Chondrocyte (in vitro differentiated cells): ENCODE data around the gene DSE. TPM values are rescaled to one million over a fixed set of nuclear protein-coding genes. Genes with fewer than 3 reads are reported as not detected.
A peak's percentile ranks its signal among the peaks of the same experiment; 100 is the strongest.

Experiments
- DNase-seq: peaks from one replicate; pipeline ENCODE4 v3.0.0; 2021; ENCODE audit warnings: mixed read lengths, low spot score
- H3K27ac Mint-ChIP-seq: one replicate; pipeline ENCODE4 v1.8.0; 2021; ENCODE audit warnings: mild to moderate bottlenecking, moderate library complexity, mixed read lengths; ENCODE audit not compliant: unreplicated experiment
- H3K27me3 Mint-ChIP-seq: 2 replicates; pipeline ENCODE4 v1.8.0; 2021; ENCODE audit warnings: low read depth, mixed read lengths
- H3K36me3 Mint-ChIP-seq: 2 replicates; pipeline ENCODE4 v1.8.0; 2021; ENCODE audit warnings: low read depth, mixed read lengths
- H3K4me1 Mint-ChIP-seq: 2 replicates; pipeline ENCODE4 v1.8.0; 2021; ENCODE audit warnings: low read depth, mild to moderate bottlenecking, mixed read lengths
- H3K4me3 Mint-ChIP-seq: one replicate; pipeline ENCODE4 v1.8.0; 2021; ENCODE audit warnings: mild to moderate bottlenecking, moderate library complexity, mixed read lengths; ENCODE audit not compliant: unreplicated experiment
- H3K9me3 Mint-ChIP-seq: 2 replicates; pipeline ENCODE4 v1.8.0; 2021; ENCODE audit warnings: low read depth, mixed read lengths
- total RNA-seq: library from RNA; stranded (reverse); gene quantifications from 3 replicates; pipeline ENCODE4 v1.2.1, GENCODE V29; 2021
- TF ChIP-seq, protein P1 (sequence below): fragments of 200-600 bp; sonication (generic); IDR thresholded peaks from 2 replicates; pipeline ENCODE4 v1.5.0; 2021; ENCODE audit warnings: antibody characterized with exemption, mild to moderate bottlenecking, moderate library complexity

DSE gene
- total RNA-seq, 1 donor from 2014 or later = 78.0 TPM

DNA sequence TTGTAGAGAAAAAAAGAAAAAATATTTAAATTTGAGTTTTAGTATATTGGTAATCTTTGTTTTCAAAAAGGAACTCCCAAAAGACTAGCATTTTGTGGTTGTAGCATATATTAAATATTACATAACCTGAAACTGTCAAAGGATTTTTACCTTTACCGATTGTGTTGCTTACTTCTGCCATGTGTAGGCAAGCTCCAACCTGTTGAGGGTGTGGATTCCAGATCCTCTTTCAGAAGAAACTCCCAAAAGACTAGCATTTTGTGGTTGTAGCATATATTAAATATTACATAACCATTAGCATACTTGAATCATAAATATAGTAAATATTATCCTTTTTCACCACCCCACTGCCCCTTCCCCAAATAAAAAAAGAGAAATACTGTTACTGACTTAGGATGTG, 3.2 kb downstream of the DSE start:
- H3K27ac Mint-ChIP-seq = no peak overlapping the region
- peaks cover 3% of the 10 kb centered on the region for H3K36me3 Mint-ChIP-seq
- TF ChIP-seq, protein P1, sequence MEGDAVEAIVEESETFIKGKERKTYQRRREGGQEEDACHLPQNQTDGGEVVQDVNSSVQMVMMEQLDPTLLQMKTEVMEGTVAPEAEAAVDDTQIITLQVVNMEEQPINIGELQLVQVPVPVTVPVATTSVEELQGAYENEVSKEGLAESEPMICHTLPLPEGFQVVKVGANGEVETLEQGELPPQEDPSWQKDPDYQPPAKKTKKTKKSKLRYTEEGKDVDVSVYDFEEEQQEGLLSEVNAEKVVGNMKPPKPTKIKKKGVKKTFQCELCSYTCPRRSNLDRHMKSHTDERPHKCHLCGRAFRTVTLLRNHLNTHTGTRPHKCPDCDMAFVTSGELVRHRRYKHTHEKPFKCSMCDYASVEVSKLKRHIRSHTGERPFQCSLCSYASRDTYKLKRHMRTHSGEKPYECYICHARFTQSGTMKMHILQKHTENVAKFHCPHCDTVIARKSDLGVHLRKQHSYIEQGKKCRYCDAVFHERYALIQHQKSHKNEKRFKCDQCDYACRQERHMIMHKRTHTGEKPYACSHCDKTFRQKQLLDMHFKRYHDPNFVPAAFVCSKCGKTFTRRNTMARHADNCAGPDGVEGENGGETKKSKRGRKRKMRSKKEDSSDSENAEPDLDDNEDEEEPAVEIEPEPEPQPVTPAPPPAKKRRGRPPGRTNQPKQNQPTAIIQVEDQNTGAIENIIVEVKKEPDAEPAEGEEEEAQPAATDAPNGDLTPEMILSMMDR = no peak
- peaks cover 60% of the 10 kb centered on the region for H3K4me1 Mint-ChIP-seq
- no peak for DNase-seq
- H3K27me3 Mint-ChIP-seq = no peaks in the 10 kb centered on the region
- H3K9me3 Mint-ChIP-seq = no peaks in the 10 kb centered on the region
- H3K4me3 Mint-ChIP-seq = no peak overlapping the region

DNA sequence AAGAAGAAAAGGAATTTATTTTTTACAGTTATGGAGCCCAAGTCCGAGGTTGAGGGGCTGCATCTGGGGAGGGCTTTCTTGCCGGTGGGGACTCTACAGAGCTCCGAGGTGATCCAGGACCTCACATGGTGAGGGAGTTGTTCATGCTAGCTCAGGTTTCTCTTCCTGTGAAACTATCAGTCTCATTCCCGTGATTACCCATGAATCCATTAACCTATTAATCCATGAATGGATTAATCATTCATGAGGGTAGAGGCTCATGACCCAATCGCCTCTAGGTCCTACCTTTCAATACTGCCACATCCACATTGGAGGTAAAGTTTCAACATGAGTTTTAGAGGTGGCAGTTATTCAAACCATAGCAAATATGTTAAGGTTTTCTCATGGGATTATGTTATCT, 3.8 kb downstream of the DSE start:
- H3K27me3 Mint-ChIP-seq = no peaks in the 10 kb centered on the region
- no peak for DNase-seq
- peaks cover 3% of the 10 kb centered on the region for H3K36me3 Mint-ChIP-seq
- H3K9me3 Mint-ChIP-seq = no peaks in the 10 kb centered on the region
- H3K4me3 Mint-ChIP-seq = no peak overlapping the region
- TF ChIP-seq, protein P1 = no peak
- H3K4me1 Mint-ChIP-seq = peaks cover 61% of the 10 kb centered on the region
- H3K27ac Mint-ChIP-seq = no peak overlapping the region

DNA sequence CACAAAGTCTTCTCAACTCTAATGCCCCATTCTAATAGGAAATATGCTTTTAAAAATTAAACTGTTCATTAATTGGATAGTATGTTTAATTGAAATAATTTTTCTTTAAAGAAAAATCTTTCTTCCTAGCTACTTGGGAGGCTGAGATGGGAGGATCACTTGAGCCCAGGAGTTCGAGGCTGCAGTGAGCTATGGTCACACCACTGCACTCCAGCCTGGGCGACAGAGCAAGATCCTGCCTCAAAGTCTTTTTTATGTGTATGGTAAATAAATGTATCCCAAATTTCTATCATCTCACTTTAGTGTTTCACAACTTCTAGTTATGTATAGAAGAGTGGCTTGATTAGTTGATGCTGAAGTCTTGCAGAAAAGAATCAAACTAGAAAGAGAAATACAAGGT, 4.5 kb downstream of the DSE start:
- Mint-ChIP-seq H3K27ac (no peak overlapping the region), H3K36me3 (peaks cover 3% of the 10 kb centered on the region), H3K4me1 (peaks cover 61% of the 10 kb centered on the region), H3K27me3 (no peaks in the 10 kb centered on the region), H3K9me3 (no peaks in the 10 kb centered on the region), H3K4me3 (no peak overlapping the region)
- no peak for DNase-seq
- TF ChIP-seq, protein P1 = no peak

DNA sequence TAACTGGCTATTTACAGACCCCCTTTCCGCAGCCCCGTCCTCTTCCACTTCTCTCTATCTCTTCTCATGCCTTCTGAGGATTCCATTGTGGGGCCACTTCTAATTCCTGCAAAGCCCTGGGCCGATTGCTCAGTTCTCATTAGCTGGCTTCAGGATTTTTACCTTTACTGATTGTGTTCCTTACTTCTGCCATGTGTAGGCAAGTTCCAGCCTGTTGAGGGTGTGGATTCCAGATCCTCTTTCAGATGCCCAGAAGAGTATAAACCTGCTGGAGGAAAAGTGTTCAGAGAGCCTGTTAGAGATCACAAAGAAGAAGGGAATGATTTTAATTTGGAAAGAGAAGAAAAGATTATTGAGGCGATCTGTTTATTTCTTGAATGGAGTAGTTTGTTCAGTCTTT, 5.4 kb downstream of the DSE start:
- H3K27ac Mint-ChIP-seq = peak overlapping the region; percentile 37
- peaks cover 68% of the 10 kb centered on the region for H3K4me1 Mint-ChIP-seq

GRCh38 chr6:116379764-116380163, 9.0 kb downstream of the DSE start:
- Mint-ChIP-seq H3K4me1 (peaks cover 68% of the 10 kb centered on the region), H3K27ac (peak overlapping the region; percentile 55), H3K27me3 (no peaks in the 10 kb centered on the region), H3K36me3 (peaks cover 6% of the 10 kb centered on the region), H3K9me3 (no peaks in the 10 kb centered on the region), H3K4me3 (no peak overlapping the region)
- no peak for DNase-seq
- TF ChIP-seq, protein P1 = no peak

More for the DNA sequence above, 5.4 kb downstream of the DSE start:
- Mint-ChIP-seq H3K27me3 (no peaks in the 10 kb centered on the region), H3K4me3 (no peak overlapping the region), H3K9me3 (no peaks in the 10 kb centered on the region), H3K36me3 (peaks cover 5% of the 10 kb centered on the region)
- DNase-seq = no peak
- TF ChIP-seq, protein P1 = no peak
